T-helper 2 cell treated with Interferon-gamma antibody and Interleukin-4, amounts not matched to agents 100 ng/mL and 5 ng/mL, for 36 hours (primary cell): ENCODE measurements around the gene TEC. TPM values are rescaled to one million over a fixed set of nuclear protein-coding genes. Genes with fewer than 3 reads are reported as not detected.

Experiments used
- intact Hi-C: fragments of 100-400 bp; cut with micrococcal nuclease; formaldehyde crosslinking; loops from one replicate; pipeline ENCODE4 v1.15.1; 2023
- total RNA-seq: library from RNA; stranded (reverse); gene quantifications from 2 replicates; pipeline ENCODE4 v1.2.3, GENCODE V29; 2022

The TEC gene
- total RNA-seq, 1 donor from 2014 or later, result 1.1 TPM

- intact Hi-C loops, result no loop called here
These were observed 175.6 kb downstream of the TEC start for GRCh38 chr4:48093991-48094416.

- intact Hi-C loops, result no loop called here
These were observed 179.0 kb downstream of the TEC start for GRCh38 chr4:48090621-48091020.

- intact Hi-C loops, result loop anchor here (5.0 kb wide), 2 partner anchors 51 to 159 kb away; no protein-coding TSS in a partner anchor
These were observed 183.6 kb downstream of the TEC start for GRCh38 chr4:48085821-48086589.

Other genes with a start within 250 kb of the TEC start
- 5.0 and 6.8 TPM in 2 replicates for gene TXK, start 135.6 kb downstream of the TEC start, total RNA-seq
- gene SLAIN2, start 71.7 kb upstream of the TEC start, total RNA-seq, result 54.1 and 58.1 TPM in 2 replicates
- gene SLC10A4, start 213.5 kb upstream of the TEC start, total RNA-seq, result 0.14 TPM in 1 of 2 replicates, not detected in the other
- gene ZAR1, start 220.4 kb upstream of the TEC start, total RNA-seq, result not detected in 2 replicates